HG03103 (cell line): Measurements from ENCODE around the gene HSBP1.

ENCODE experiments used
- ATAC-seq: cut with Tn5 transposase; IDR thresholded peaks from one replicate; pipeline ENCODE4 v1.9.1; 2021; ENCODE audit warnings: low read depth; ENCODE audit not compliant: unreplicated experiment

The HSBP1 gene

DNA sequence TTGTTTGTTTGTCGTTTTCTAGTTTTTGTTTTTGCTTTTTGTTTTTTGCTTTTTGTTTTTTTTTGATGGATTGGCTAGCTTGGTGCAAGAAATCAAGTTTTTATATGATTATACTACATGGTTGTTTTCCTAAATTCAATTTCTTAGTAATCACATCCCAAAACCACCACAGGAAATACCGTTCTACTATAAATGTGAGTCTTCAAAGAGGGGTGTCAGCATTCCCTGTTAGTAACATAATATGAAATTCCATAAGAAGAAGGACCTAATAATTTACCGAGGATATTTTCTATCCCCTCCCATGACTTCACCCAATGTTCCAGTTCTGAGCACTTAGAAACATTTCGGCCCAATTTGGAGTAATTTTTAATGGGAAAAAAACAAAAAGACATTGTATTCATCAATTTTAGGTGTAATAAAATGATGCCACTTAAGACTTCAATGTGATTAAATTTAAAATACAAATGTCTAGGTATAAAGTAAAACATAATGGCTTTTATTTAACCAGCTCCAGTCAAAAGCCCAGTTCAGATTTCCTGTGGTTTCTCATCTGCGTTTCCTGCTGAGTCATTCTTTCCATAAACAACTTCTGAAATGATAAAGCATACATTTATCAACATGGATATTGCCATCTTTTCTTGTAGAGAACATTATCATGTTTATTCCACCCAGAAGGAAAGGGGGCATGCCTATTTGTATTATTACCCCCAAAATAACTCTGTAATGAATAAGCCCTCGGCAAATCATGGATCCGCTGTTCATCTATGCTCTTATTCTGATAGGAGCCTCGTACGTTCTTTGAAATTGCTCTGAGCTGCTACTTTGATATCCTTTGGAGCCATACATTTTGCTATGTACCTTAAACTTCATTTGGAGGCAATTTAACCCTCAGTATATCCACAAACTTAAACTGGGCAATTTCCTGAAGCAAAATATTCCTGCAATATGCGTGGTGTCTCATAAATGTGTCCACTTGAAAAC lies 28.1 kb downstream of the HSBP1 start:
- ATAC-seq, result no peak

GRCh38 chr16:83837566-83837965 lies 29.8 kb downstream of the HSBP1 start:
- ATAC-seq, result no peak

DNA sequence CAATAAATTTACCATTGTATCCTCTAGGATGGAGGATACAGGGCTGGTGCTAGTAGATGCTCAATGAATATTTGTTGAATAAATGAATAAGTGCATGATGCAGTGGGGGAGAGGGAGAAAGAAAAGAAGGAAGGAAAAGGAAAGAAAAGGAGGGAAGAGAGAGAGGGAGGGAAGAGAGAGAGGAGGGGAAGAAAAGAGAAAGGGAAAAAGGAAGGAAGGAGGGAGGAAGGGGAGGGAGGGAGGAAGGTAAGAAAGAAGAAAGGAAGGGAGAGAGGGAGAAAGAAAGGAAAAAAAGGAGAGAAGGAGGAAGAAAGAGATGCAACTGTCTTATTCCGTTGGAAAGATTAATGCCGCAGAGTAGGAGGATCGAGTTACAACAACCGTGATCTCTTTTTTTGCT lies 30.4 kb downstream of the HSBP1 start:
- no peak for ATAC-seq

- no peak for ATAC-seq
Observed at GRCh38 chr16:83839561-83839960, 31.8 kb downstream of the HSBP1 start.

DNA sequence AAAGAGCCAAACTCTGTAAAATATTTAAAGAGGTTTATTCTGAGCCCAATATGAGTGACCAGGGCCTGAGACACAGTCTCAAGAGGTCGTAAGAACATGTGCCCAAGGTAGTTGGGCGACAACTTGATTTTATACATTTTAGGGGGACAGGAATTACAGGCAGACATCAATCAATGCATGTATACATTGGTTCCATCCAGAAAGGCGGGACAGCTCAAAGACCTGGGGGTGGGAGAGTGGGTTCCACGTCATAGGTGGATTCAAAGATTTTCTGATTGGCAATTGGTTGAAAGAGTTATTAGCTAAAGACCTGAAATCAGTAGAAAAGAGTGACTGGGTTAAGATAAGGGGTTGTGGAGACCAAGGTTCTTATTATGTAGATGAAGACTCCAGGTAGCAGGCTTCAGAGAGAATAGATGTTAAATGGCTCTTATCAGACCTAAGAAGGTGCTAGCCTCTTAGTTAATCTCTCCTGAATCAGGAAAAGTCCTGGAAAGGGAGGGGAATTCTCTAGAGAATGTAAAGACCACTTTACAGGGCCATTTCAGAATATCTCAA lies 32.4 kb downstream of the HSBP1 start:
- no peak for ATAC-seq

DNA sequence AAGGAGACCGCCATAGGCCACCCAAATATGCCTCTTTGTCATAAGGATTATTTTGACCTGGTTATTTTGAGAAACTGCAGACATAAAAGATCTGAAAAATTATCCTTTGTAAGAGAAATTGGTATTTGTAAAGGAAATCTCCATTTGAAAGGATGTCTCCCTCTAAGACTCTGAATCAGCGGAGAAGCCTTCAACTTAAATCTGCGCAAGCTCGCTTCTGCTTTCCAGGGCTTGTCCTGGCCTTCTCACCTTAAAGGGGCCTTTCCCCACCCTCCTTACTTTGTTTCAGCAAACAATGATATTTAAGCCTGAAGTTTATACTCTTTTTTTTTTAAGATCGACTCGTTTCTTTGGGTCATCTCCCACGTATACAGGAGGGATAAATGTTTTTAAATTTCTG lies 34.5 kb downstream of the HSBP1 start:
- no peak for ATAC-seq

- no peak for ATAC-seq
Observed at GRCh38 chr16:83842756-83843507, 35.2 kb downstream of the HSBP1 start.

DNA sequence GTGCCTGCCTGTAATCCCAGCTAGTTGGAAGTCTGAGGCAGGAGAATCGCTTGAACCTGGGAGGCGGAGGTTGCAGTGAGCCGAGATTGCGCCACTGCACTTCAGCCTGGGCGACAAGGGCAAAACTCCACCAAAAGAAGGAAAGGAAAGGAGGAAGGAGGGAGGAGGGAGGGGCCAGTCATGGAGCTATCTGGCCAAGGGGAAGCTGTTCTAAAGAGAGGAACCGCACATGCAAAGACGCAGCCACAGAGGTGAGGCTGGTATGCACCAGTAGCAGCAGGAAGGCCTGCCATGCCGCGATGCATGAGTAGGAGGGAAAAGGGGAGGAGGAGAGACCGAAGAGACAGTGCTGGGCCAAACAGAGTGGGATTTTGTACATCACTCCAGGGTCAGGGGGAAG lies 35.9 kb downstream of the HSBP1 start:
- no peak for ATAC-seq

GRCh38 chr16:83845263-83845662 lies 37.5 kb downstream of the HSBP1 start:
- no peak for ATAC-seq

DNA sequence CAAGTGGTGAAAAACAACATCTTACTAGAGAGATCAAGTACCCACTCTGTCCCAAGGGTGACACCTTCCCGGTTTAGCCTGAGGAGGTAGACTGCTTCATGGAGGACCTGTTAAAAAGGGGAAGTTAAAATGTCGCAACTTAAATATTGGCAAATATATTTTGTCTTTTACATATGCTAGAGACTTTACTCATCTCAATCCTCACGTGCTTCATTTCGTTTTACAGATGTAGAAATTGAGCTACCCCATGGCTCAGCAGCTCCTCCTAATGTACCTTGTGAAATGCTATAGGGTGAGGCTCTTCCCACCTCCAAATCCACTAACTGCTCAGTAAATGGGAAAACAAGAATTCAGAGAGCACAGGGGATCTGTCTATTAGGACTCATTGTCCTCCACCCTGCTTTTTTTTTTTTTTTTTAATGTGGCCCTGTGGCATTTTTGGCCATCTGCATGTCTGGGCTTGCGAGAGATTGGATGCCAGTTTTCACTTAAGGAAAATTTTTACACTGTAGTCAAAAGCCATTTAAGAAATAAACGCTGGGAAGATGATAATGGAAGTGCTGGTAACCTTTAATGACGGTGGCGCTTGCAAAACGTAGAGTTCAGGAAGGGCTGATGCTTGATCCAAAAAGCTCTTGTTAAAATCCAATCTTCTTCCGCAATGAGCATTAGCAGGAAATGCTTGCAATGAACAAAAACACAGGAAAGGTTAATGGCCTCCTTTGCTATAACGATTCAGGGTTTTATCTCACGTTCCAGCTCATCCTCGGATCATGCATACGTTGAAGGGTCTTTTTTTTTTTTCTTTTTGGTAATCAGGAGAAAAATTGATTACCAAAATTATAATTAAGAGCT lies 39.8 kb downstream of the HSBP1 start:
- no peak for ATAC-seq

GRCh38 chr16:83849421-83849820 lies 41.6 kb downstream of the HSBP1 start:
- no peak for ATAC-seq

- ATAC-seq, result no peak
Observed at GRCh38 chr16:83850947-83851346, 43.2 kb downstream of the HSBP1 start.

- no peak for ATAC-seq
Observed at GRCh38 chr16:83851473-83851872, 43.7 kb downstream of the HSBP1 start.

GRCh38 chr16:83852774-83853173 lies 45.0 kb downstream of the HSBP1 start:
- no peak for ATAC-seq

DNA sequence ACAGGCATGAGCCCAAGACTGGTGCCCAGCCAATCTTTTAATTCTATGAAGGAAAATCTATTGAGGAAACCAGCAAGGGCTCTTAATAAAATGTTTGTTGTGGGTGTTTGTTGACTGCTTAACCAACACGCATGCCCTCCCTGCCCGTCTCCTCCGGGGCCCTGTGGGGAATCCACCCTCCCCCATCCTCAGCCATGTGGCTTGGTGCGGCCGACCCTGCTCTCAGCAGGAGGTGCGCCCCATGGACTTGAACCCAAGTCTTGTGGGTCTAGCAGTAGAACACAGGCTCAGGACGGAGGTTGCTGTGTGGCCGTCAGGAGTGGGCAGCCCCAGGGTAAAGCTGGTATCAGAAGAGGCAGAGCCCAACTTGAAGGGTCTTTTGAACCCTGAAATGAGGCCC lies 46.1 kb downstream of the HSBP1 start:
- ATAC-seq, result no peak

- no peak for ATAC-seq
Observed at GRCh38 chr16:83854420-83854819, 46.6 kb downstream of the HSBP1 start.

DNA sequence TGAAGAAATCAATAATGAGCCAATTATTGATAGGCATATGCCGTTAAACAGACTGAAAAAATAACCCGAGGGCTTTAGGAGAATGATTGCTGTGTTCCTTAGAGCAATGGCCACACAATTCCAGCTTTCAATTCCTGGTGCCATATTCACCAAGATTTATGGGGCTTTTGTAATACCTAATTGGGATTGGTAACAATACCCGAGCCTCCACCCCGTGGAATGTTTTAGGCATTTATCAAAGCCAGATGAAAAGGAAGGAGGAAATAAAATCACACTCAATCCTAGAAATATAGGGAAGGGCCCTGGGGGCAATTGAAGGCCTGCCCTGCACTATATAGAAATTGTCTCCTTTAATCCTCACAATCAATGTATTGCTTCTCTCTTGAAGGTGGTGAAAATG lies 49.0 kb downstream of the HSBP1 start:
- ATAC-seq, result no peak

DNA sequence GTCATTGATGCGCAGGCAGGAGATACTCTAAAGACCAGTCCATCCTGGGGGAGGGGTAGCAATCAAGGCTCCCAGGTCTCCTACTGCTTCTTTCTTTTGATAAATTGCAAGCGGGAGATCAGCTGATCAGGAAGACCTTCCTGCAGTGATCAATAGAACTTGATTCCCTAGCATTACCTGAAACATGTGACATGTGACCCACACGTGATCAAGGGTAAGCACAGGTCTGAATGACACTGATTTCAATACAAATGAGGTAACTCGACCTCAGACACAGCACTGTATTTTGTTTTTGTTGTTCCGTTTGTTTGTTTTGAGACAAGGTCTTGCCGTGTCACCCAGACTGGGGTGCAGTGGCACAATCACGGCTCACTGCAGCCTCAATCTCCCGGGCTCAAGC lies 51.5 kb downstream of the HSBP1 start:
- no peak for ATAC-seq

DNA sequence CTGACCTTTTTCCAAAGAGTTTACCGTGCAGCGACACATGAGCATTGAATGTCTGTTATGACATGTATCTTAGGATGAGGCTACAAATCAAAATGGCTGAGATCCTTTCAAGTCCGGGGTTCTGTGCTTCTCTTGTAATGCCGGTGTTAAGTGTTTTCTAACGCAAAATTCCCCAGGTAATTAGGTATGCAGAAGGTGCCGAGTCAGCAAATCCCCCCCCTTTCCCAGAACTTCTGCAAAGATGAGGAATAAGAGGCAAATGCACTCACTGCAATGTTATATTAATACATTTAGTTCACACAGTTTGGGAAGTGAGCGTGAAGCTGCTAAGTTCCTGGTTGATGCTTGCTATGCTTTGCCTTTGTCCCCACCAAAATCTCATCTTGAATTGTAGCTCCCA lies 54.9 kb downstream of the HSBP1 start:
- no peak for ATAC-seq

GRCh38 chr16:83863682-83864081 lies 55.9 kb downstream of the HSBP1 start:
- ATAC-seq, result no peak
